Activated CD8-positive, alpha-beta memory T cell treated with anti-CD3 and anti-CD28 coated beads, Interleukin-2, amount 50 U/mL, for 1 hour (primary cell): ENCODE results near the gene ZNF592.

Experiments used
- DNase-seq: peaks from one replicate; pipeline ENCODE4 v3.0.0-alpha.2; 2020; ENCODE audit errors: extremely low read depth

Gene ZNF592

DNA sequence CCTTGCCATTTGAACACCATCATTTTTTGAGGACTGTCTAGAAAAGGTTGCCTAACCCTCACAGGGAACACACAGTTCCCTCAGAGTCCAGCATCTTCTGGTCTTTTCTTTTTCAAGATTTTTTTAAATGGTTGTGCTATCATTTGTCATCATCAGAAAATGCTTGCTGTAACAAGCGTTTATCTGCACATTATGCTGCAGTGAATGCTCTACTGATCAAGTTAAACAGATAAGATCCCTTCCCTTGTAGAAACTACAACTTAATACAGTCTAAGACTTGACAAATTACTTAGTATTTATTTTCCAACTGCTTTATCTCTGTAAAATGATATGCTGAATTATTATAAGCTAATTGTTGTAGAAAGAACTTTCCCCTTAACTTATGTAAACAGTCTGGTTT is 56.8 kb downstream of the ZNF592 start:
- DNase-seq, result no peak

DNA sequence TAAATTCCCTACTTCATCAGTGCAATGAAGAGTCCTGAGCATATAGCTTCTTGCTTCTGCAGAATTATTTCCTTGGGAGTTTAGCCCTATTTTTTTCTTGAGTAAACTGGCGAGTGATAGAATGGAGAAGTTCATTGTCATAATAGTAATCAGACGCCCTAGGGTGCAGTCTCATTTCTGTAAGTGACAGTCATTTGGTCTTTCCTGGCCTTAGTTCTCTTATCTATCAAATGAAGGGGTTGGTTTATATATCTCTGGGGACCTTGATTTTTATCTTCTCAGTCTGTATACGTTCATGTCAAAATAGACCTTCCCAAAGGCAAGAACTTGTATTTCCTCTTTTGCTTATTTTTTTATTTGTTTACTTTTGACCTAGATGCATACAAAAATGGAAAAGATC is 58.8 kb downstream of the ZNF592 start:
- no peak for DNase-seq

DNA sequence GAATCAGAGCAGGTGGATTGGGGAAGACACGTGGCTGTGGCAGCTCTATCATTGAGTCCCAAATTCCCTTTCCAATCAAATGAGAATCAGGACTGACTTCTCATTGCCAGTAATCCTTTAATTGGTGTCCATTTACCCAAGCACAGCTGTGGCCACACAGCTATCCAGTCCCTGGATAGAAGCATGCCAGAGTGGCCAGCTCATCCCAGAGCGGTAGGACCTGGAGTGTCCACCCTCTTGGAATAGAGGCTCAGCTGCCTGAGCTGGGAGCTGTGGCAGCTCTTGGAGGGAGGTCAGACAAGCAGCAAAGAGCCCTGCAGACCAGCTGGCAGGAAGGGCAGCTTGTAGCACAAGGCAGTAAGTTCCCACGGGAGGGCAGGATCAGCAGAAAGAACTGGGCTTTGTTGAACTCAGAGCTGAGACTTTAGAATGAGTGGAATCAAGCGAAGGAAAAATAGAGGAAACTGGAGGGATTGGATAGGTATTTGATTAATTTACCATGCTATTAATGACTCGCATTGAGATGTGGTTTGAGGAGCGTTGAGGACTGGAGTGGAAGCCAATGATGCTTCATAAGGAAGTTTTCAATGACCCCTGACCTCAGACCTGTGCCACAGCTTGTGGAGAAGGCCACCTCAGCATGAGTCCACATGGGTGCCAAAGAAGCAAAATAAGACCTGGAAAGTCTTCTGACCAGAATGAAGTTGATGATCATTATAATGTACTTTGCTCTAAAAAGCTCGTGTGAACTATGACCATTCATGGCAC is 61.9 kb downstream of the ZNF592 start:
- no peak for DNase-seq

DNA sequence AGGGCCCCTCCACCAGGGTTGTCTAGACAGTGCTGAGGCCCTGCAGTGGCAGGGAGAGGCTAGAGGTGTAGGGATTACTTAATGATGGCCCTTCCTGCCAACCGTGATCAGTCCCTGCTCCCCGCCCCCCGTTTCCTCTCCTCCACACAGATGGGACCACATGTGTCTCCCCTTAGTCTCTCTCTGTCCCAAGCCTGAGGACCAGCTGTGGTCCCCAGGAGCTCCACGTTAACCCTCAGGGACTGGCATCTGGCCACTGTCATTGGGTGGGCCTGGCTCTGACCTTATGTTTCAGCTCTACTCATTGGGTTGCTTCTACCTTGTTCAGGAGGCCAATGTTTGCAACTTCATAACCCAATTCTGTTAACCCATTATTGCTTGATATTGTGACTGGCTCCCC is 62.8 kb downstream of the ZNF592 start:
- no peak for DNase-seq

DNA sequence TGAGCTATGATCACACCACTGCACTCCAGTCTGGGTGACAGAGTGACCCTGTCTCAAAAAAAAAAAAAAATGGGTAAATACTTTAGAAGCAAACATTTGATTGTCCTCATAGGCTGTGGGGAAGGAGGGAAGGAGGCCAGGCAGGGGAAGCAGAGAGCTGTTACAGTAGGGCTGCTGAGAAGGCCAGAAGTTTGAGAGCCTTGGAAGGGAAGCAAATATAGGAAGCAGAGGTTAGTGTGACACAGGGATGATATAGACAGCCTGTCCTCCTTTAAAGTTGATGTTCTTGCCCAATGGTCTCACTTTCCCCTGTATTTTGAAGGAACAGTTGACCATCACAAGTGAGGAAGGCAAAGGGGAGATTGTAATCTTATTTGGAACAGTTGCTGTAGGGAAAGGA is 63.4 kb downstream of the ZNF592 start:
- no peak for DNase-seq

DNA sequence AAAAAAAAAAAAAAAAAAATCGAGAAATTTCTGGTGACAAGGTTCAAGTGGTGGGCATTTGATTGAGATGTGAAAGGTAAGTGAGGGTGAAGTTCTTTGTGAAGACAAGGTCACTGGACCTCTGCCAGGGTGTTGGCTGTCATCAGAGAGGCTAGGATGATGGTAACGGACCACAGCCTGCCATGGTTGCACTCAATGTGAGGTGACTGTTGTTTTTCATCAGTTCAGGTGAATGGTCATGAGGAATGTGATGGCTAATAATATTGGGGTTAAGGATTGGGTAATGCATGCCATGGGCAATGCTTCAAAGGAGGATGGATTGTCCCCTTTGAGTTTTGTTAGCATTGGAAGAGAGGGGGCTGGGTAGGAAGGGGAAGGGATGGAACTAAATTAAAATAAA is 64.5 kb downstream of the ZNF592 start:
- no peak for DNase-seq

DNA sequence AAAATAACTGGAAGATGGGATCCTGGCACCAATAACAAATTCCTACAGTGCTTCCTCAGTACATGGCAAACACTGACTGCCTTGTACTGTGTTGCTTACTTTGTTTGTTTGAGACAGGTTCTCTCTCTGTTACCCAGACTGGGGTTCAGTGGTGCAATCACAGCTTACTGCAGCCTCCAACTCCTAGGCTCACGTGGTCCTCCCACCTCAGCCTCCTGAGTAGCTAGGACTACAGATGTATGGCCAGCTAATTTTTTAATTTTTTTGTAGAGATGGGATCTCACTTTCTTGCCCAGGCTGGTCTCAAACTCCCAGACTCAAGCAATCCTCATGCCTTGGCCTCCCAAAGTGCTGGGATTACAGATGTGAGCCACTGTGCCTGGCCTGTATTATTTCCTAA is 65.0 kb downstream of the ZNF592 start:
- DNase-seq, result no peak

DNA sequence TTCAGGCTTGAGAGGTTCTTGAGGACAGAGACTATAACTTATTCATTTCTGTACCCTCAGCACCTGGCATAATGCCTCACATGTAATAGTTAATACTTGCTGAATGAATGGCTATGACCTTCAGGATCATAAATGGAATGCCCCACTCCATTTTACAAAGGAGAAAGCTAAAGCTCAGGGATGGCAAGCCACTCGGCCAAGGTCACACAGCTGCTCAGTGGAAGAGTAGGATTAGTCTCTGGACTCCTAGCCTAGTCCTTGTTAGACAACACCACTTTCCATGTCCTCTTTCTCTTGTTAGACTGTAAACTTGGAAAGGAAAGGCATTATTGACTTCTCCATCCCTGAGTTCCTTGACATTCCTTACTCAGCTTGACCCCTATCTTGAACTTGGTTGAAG is 65.5 kb downstream of the ZNF592 start:
- no peak for DNase-seq

DNA sequence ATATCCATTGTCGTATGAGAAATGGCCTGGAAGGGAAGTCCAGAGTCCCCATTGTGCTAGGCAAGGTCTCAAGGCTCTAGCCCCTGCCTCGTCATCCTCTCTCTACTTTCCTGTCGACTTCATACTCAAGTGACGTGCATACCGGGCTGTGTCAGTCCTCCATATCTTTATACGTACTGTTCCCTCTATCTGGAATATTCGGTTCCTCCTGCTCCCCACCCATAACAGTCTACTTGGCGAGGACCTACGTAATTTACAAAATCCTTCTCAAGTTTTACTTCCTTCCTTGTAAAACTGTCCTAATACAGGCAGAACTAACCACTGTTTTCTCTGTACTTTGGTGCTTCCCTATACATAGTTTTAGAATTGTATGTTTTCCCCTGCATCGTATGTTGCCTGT is 66.5 kb downstream of the ZNF592 start:
- DNase-seq, result no peak

DNA sequence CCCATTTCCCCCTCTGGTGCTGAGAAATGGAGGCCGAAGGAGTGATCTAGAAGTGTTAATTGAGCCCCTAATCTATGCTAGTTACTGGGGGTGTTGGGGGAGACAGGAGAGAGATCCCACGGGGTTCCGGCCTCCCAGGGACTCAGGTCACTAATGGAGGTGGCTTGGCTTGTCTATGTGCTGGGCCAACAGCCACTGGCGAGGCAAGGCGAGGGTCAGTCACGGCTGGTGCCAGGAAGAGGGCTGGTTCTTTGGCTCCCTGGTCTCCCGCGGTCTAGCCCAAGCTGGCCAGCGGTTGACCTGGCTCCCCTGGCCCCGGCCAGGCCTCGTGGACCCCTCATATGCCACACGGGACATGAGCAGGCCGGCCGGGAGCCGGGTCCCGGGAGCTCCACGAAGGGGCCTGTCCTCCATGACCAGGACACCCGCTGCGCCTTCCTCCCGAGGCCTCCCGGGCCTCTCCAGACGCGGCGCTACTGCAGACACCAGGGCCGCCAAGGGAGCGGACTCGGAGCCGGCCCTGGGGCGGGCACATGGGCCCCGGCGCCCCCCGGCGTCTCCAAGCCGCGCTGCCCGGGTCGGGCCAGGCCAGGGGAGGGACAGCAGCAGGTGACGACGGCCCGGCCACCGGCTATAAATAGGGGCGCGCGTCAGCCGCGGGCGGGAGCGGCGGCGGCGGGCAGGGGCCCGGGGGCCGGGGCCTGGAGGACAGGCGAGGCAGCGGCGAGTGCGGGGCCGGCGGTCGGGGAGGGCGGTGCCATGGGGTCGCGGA is 68.5 kb downstream of the ZNF592 start, which contains the start of gene ALPK3:
TSS of gene ALPK3 (plus strand) at position 663 of the 772 bp plus-strand sequence. CDS start at position 760, 97 bp downstream.
- DNase-seq, result no peak

DNA sequence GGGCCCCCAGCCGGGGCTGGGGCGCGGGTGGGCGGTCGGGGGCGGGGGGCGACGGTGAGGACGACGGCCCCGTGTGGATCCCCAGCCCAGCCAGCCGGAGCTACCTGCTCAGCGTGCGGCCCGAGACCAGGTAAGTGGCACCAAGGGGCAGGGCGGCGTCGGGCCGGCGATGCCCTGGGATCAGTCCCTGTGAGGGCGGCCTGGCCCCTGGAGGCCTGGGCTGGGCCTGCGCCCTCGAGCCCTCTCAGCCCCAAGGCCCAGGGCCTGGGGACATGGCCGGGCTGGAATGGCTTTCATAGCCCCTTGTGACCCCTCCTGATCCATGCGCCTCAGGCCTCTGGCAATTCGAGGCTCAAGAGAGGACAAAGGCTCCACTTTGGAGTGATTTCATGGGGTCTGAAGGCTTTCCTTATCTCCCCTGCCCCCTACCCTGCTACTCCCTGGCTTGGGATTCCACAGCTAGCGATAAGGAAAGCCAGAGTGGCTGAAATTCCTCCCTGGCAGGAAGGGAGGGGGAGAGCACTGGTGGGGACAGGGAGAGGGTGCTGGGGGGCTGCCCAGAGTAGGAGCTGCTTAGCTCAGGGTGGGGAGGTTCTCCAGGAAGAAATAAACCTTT is 69.2 kb downstream of the ZNF592 start:
- DNase-seq, result no peak

DNA sequence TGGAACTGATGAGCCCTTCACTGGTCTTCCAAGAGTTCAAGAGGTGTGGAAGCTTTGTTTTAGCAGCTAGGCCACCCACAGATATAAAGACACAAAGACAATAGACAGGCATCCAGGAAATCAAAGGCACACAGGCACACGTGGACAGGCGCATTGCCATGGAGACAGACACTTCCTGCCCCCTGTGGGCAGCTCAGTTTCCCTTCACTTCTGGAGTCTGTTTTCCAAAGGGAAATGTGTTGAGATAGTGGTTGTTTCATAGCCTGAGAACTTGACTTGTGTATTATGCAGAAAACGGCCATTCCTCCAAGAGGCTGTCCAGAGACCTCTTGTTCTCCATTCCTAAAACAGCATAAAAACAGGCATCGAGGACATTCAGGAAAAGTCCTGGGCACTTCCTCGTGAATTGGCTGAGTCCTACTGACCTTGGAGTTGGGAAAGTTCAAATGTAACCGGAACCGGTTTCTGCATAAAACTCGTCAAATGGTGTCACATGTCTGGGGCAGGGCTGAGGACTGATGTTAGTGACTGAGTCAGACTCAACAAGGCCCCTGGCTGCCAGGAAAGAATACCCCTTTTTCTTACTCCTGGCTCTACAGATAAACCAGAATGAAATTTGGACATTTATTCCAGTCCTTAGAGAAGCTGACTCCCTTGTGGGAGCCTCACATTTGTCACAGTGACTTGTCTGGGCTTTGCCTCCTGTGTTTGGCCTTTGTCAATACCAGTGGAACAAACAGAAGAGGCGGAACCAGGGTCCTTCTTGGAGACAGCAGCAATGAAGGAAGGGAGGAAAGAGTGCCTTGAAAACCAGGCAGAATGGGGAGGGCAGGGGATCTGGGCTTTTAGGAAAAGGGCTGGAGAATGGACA is 70.1 kb downstream of the ZNF592 start:
- no peak for DNase-seq

DNA sequence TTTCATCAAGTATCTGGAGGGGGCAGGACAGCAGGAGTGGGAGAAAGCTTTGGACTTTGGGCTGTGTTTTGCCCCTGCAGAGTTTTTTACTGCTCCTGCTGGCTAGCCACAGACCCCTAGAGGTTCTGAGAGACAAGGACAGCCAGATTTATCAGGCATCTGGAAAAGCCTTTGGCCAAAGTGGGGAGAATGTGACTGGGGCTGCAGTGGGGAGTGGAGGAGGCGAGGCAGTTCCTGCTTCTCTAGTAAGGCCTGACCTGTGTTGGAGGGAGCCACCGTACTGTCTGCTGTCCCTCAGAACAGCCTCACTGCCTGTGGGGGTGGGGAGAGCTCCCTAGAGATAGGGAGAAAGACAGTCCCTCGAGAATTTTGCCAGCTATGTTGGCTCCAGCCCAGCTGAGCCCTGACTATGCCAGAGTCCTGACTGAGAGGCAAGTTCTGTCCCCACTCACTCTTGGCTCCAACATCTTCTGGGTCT is 70.9 kb downstream of the ZNF592 start:
- no peak for DNase-seq

DNA sequence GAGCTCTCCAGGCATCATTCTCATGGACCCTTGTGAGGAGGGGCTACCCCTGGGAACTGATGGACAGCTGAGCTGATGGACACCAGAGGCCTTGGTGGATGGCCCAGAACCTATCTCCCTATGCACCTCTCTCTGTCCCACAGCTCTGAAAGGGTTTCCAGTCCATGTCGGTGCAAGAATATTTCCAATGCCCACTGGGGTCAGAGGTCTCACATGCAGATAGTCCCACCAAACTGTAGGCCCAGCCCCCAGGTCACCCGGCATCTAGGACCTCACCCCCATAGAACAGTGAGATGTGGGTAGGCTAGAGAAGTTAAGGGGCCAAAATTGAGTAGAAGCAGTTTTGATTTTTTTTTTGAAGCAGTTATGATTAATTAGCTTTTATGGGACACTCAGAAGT is 71.4 kb downstream of the ZNF592 start:
- no peak for DNase-seq

DNA sequence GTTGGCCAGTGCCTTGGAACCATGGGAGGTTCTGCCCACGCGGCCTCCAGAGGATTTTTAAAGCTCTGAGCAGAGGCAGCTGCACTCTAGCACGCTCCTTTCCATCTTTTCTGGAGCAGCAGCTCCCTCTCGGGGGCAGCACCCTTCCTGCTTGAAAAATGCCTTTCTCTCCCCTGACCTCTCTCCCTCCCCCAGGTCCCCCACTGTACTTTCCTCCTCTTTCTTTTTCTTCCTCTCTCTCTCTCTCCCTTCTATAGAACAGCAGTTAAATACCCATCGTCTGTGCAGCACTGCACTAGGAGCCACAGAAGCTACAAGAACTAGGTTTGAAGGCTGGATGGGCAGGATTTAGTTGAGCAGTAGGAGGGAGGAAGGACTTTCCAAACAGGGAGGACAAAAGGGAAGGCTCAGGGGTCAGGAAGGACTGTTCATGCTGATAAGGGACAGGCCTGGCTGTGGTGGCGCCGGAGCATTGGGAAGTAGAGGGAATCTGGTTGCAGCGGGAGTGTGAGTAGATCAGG is 73.2 kb downstream of the ZNF592 start:
- DNase-seq, result no peak

DNA sequence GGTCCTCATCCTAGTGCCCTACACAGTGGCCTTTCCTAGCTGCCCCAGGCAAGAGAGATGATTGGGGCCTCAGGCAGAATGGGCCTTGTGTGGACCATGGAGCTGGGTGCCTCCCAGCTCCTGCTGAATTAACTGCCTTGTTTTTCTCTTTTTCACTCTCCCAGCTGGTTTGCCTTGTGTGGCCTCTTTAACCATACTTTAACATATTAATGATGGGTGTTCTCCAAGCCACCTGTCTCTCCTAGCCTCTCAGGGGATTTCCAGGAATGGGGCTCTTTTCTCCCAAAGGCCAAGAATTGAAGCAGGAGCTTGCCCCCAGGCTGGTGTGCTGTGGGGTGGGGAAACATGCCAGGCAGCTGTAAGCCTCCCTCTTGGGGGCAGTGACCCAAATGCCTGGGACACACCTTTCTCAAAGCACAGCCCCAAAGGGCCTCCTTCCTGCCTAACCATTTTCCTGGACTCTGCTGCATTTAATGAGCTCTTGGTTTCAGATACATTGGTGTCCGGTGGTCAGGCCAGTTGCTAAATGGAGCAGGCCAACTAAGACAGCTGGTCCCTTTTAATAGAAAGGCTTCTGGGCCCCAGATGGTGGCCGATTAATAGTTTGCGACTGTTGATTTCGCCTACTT is 74.4 kb downstream of the ZNF592 start:
- no peak for DNase-seq

DNA sequence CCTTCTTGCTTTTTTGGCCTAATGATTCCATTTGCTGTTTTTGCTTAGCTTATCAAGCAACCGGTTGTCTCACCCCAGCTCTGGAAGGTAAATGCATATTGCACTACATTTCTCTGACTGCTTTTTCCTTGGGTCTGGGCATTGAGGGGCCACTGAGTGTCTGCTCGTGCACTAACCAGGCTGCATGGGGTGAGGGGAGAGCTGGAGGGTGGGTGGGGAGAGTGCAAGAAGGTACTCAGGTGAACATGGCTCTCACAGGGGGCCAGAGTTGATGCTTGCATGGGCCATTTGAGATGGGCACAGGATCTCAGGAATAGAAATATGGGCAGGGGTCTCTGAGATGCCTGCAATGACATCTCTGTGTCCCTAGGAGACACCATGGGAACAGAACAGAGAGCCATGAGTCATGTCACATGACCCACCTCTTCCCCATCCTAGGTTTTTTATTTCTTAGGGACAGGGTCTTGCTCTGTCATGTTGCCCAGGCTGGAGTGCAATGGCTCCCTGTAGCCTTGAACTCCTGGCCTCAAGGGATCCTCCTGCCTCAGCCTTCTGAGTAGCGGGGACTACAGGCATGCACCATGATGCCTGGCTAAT is 75.0 kb downstream of the ZNF592 start:
- no peak for DNase-seq

DNA sequence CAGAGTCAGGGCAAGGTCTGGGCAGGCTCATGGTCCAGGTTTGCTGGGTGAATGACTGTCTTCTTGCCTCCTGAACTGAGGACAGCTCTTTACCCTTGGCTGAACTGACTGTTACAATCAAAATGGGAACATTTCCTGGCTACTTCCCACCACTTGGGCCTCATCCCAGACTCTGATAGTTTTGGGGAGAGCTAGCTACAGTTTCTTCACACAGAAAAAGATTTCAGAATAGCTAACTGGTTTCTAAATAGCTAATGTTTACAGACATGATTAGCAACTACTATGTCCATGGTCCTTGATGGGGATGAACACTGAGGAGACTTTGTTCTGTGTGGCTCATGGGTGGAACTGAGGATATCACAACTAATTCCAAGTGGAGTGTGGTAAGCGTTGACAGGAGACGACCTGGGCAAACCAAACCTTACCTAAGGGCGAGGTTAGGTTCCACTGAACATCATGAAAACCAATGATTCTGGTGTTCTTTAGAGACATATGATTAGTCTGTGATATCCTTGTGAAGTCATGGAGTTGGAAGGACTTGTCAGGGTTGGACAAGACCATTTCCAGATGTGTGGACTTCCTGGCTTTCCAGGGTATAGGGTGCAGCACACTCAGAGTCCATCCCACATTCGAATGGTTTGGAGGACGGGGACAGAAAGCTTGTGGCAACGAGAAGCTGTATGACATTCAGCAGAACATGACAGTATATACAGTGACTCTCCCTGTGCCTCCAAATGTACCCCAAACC is 76.0 kb downstream of the ZNF592 start:
- DNase-seq, result no peak

DNA sequence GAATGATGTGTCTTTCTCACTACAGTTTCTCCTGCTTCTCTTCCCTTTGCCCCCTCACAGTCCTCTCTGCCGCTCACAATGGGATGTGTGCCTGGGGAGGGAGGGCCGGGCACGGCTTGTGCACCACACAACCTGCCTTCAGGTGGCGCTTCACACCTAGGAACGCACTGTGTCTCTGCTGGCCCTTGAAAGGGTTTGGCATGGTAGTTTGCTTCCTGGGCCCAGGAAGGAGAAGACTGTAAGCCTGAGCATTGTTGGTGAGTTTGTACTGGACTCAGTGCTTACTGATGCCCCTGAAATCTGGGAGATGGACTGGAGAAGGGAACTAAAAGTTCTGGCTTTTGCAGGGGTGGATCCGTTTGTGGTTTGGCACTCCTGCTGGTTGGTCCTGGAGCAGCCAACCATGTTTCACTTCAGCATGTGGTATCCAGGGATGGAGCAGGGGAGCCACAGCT is 78.0 kb downstream of the ZNF592 start:
- no peak for DNase-seq

DNA sequence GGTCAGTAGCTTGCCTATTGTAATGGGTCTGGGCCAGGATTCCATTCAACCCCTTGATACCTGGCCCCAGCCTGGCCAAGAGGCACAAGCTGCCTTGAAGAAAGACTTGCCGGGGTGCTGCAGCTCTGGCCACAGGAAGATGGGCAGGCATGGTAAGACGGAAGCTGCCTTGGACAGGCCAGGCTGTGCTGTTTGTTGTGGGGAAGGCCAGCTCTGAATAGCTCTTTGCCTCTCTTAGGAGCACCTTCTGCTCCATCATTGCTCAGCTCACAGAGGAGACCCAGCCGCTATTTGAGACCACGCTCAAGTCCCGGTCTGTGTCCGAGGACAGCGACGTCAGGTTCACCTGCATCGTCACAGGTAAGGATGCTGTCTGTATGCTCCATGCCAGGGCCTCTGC is 78.9 kb downstream of the ZNF592 start:
- no peak for DNase-seq
